OCI-LY7 (cell line): ENCODE data around the gene PKHD1. TPM values are rescaled to one million over a fixed set of nuclear protein-coding genes. Genes with fewer than 3 reads are reported as not detected.

ENCODE experiments used
- BruUV-seq: library from RNA; stranded (reverse); fragments of 400-500 nt; replicated peaks from 2 replicates; lab custom pipeline; 2021; lab: Mats Ljungman, UMichigan
- CTCF ChIA-PET: fragments of 300-600 bp; sonication (Branson Sonifier 250); formaldehyde crosslinking; loops from one replicate; lab custom pipeline; 2022; ENCODE audit warnings: antibody characterized with exemption; ENCODE audit not compliant: unreplicated experiment; lab: Charles Lee
- POLR2A ChIA-PET: fragments of 300-600 bp; sonication (Branson Sonifier 250); formaldehyde crosslinking; loops from one replicate; lab custom pipeline; 2022; ENCODE audit warnings: antibody characterized with exemption; lab: Charles Lee
- DNase-seq: peaks from one replicate; pipeline ENCODE4 v3.0.0-alpha.2; 2015; ENCODE audit warnings: low spot score
- H2AFZ ChIP-seq: fragments of 200-600 bp; sonication (generic), shearing (Covaris generic); 2 replicates; pipeline ENCODE4 v1.6.1; 2014; ENCODE audit warnings: mild to moderate bottlenecking, antibody characterized with exemption, low read length, moderate library complexity
- H3K27ac ChIP-seq: fragments of 200-600 bp; sonication (generic); 2 replicates; pipeline ENCODE4 v1.5.1; 2014; ENCODE audit warnings: mixed run types, low read depth, mild to moderate bottlenecking, moderate library complexity, low read length, inconsistent platforms; ENCODE audit not compliant: poor library complexity, severe bottlenecking
- H3K36me3 ChIP-seq: fragments of 200-600 bp; sonication (generic); 2 replicates; pipeline ENCODE4 v1.6.1; 2014; ENCODE audit warnings: mild to moderate bottlenecking, antibody characterized with exemption, low read length, moderate library complexity, mixed read lengths; ENCODE audit not compliant: insufficient read depth
- H3K4me1 ChIP-seq: fragments of 200-600 bp; sonication (generic); 2 replicates; pipeline ENCODE4 v1.5.1; 2014; ENCODE audit warnings: mild to moderate bottlenecking, low read length; ENCODE audit not compliant: insufficient read depth, poor library complexity, severe bottlenecking
- H3K4me2 ChIP-seq: fragments of 200-600 bp; sonication (generic); 2 replicates; pipeline ENCODE4 v1.6.1; 2014; ENCODE audit warnings: mild to moderate bottlenecking, low read length
- H3K4me3 ChIP-seq: fragments of 200-600 bp; sonication (generic); 2 replicates; pipeline ENCODE4 v1.5.1; 2014; ENCODE audit warnings: mild to moderate bottlenecking, low read depth, low read length; ENCODE audit not compliant: poor library complexity, severe bottlenecking
- H3K79me2 ChIP-seq: fragments of 200-600 bp; sonication (generic); 2 replicates; pipeline ENCODE4 v1.6.1; 2016; ENCODE audit warnings: low read depth, mild to moderate bottlenecking, low read length, moderate library complexity, mixed read lengths; ENCODE audit not compliant: insufficient read depth
- H3K9me2 ChIP-seq: fragments of 200-600 bp; sonication (generic); 2 replicates; pipeline ENCODE4 v1.6.1; 2016; ENCODE audit warnings: mild to moderate bottlenecking, low read length, mixed read lengths; ENCODE audit not compliant: insufficient read depth
- H3K9me3 ChIP-seq: fragments of 200-600 bp; sonication (generic); 2 replicates; pipeline ENCODE4 v1.6.1; 2014; ENCODE audit warnings: mild to moderate bottlenecking, mixed run types, low read length, mixed read lengths
- H4K20me1 ChIP-seq: fragments of 200-600 bp; sonication (generic); 2 replicates; pipeline ENCODE4 v1.6.1; 2014; ENCODE audit warnings: mild to moderate bottlenecking, antibody characterized with exemption, low read length, moderate library complexity, mixed read lengths; ENCODE audit not compliant: insufficient read depth
- CTCF ChIP-seq: fragments of 200-600 bp; sonication (generic); conservative IDR thresholded peaks from 2 replicates; pipeline ENCODE4 v1.5.1; 2014; ENCODE audit warnings: mild to moderate bottlenecking, antibody characterized with exemption, low read length, moderate library complexity, mixed read lengths
- EZH2phosphoT487 ChIP-seq: fragments of 200-600 bp; sonication (generic); IDR thresholded peaks from 2 replicates; pipeline ENCODE4 v1.6.1; 2018; ENCODE audit warnings: low read depth, borderline replicate concordance, mild to moderate bottlenecking, mixed run types, antibody characterized with exemption, low read length, moderate library complexity, mixed read lengths
- intact Hi-C: fragments of 100-400 bp; cut with micrococcal nuclease; formaldehyde crosslinking; loops from one replicate; pipeline ENCODE4 v1.10.0; 2022; ENCODE audit not compliant: unreplicated experiment
- total RNA-seq, 2 experiments: library from RNA; depleted of rRNA in 1 of 2; stranded (reverse); fragments of >200 nt in 1 of 2; shearing (Covaris generic) in 1 of 2; gene quantifications; 2 replicates each; pipeline ENCODE4 v1.2.3, GENCODE V29; 2014 to 2022

Gene PKHD1
- total RNA-seq, 2 experiments from 2014 or later, result not detected

DNA sequence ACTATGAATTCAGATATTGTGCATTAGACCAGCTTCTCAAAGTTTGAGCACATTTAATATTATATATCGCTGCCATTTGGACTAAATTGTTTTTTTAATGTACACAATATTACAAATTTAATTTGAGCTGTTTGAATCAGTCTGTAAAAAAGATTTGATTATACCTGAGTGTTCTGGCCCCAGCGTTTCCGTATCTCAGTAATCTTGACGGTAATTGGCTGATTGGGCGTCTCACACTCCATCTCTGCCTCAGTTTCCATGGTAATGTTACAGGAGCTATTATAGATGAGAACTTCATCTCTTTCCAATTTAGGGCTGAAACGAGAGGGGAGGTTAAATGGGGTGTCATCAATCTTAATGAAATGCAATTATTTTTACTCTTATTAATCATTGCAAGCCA is 77.3 kb downstream of the PKHD1 start:
- Histone ChIP-seq H3K4me3 (no peak overlapping the region), H3K4me2 (no peak overlapping the region), H4K20me1 (no peaks in the 10 kb centered on the region), H3K27ac (no peak overlapping the region), H2AFZ (no peak overlapping the region), H3K79me2 (no peaks in the 10 kb centered on the region), H3K4me1 (no peaks in the 10 kb centered on the region), H3K36me3 (no peaks in the 10 kb centered on the region), H3K9me2 (no peaks in the 10 kb centered on the region), H3K9me3 (no peaks in the 10 kb centered on the region)
- no peak for DNase-seq
- intact Hi-C loops, result no loop called here
- ChIA-PET CTCF (no interaction called here), POLR2A (interaction anchor here (1.7 kb wide), 1 partner anchor 12 kb away, joined by 4 read pairs; no protein-coding TSS in a partner anchor)
- TF ChIP-seq CTCF, result no peak
- TF ChIP-seq EZH2phosphoT487, result no peak
- no TSS peak for BruUV-seq

GRCh38 chr6:52009466-52010140 is 77.8 kb downstream of the PKHD1 start:
- no TSS peak for BruUV-seq
- Histone ChIP-seq H3K36me3 (no peaks in the 10 kb centered on the region), H2AFZ (no peak overlapping the region), H3K9me2 (no peaks in the 10 kb centered on the region), H3K79me2 (no peaks in the 10 kb centered on the region), H3K4me3 (no peak overlapping the region), H3K9me3 (no peaks in the 10 kb centered on the region), H4K20me1 (no peaks in the 10 kb centered on the region), H3K27ac (no peak overlapping the region), H3K4me1 (no peaks in the 10 kb centered on the region), H3K4me2 (no peak overlapping the region)
- intact Hi-C loops, result no loop called here
- no peak for DNase-seq
- ChIA-PET POLR2A (interaction anchor here (1.7 kb wide), 1 partner anchor 11 kb away, joined by 4 read pairs; no protein-coding TSS in a partner anchor), CTCF (no interaction called here)
- TF ChIP-seq CTCF (no peak), EZH2phosphoT487 (no peak)

GRCh38 chr6:52000064-52000463 is 87.3 kb downstream of the PKHD1 start:
- Histone ChIP-seq H3K9me2 (peaks cover 6% of the 10 kb centered on the region; the same call in 1 of the 2 replicates), H2AFZ (no peak overlapping the region), H3K4me1 (peaks cover 22% of the 10 kb centered on the region), H3K4me3 (no peak overlapping the region), H3K27ac (no peak overlapping the region), H4K20me1 (no peaks in the 10 kb centered on the region), H3K79me2 (no peaks in the 10 kb centered on the region), H3K36me3 (no peaks in the 10 kb centered on the region), H3K9me3 (no peaks in the 10 kb centered on the region), H3K4me2 (no peak overlapping the region)
- DNase-seq, result no peak
- no peak for TF ChIP-seq CTCF
- no peak for TF ChIP-seq EZH2phosphoT487
- ChIA-PET CTCF (no interaction called here), POLR2A (no interaction called here)
- no TSS peak for BruUV-seq
- intact Hi-C loops, result no loop called here
